ENCODE results near the gene UBA7.
"Not testable (repeated sequence)": the region's sequence is repeated elsewhere in the genome, so short reads cannot be mapped to it uniquely, and the experiment has no call there.

Gene UBA7

GRCh38 chr3:49839193-49839809, 25.5 kb upstream of the UBA7 start:
- H3K27me3 ChIP-seq (ENCODE audit: insufficient read depth, low read depth, severe bottlenecking), result no peaks in the 10 kb centered on the region
- TF ChIP-seq CTCF (IDR thresholded peaks at IDR 0.05; ENCODE audit: low read depth, low read length), result peak; percentile 82
- no peak overlapping the region for H3K4me3 ChIP-seq (ENCODE audit: low read depth, low read length)
- peaks cover 24% of the 10 kb centered on the region for H3K36me3 ChIP-seq
- H3K27ac ChIP-seq, result no peak overlapping the region
- no peaks in the 10 kb centered on the region for H3K9me3 ChIP-seq (ENCODE audit: severe bottlenecking)
- DNase-seq, result peak; percentile 71

DNA sequence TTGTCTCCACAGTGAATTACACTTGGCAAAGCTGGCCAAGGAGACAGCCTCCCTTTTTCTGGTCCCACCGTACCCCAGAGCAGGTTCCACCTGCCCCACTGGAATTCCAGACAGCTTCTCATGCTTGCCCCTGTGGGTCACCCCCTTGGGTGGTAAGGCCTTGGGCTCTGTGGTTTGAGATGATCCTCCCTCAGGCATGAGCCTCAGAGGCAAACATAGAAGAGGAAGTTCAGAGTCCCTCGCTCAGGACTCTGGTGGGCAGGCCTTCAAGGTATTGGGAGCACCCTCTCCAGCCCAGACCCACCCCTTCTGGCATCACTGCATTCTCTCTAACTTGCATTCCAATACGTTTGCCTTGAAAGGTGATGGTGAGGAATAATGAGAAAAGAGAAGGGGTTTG, 17.6 kb upstream of the UBA7 start:
- no peak for DNase-seq
- peaks cover 30% of the 10 kb centered on the region for H3K36me3 ChIP-seq
- TF ChIP-seq CTCF (IDR thresholded peaks at IDR 0.05; ENCODE audit: low read depth, low read length), result no peak

GRCh38 chr3:49826016-49826415, 12.3 kb upstream of the UBA7 start:
- Histone ChIP-seq H3K27me3 (ENCODE audit: insufficient read depth, low read depth, severe bottlenecking) (no peaks in the 10 kb centered on the region), H3K9me3 (ENCODE audit: severe bottlenecking) (no peaks in the 10 kb centered on the region), H3K27ac (no peak overlapping the region), H3K4me3 (ENCODE audit: low read depth, low read length) (no peak overlapping the region), H3K36me3 (peaks cover 16% of the 10 kb centered on the region)
- no peak for DNase-seq
- TF ChIP-seq CTCF (IDR thresholded peaks at IDR 0.05; ENCODE audit: low read depth, low read length), result no peak

More for the DNA sequence above, 17.6 kb upstream of the UBA7 start:
- Histone ChIP-seq H3K27ac (no peak overlapping the region), H3K4me3 (ENCODE audit: low read depth, low read length) (no peak overlapping the region), H3K9me3 (ENCODE audit: severe bottlenecking) (no peaks in the 10 kb centered on the region), H3K27me3 (ENCODE audit: insufficient read depth, low read depth, severe bottlenecking) (no peaks in the 10 kb centered on the region)

GRCh38 chr3:49823131-49823530, 9.4 kb upstream of the UBA7 start:
- H3K36me3 ChIP-seq; H3K27me3 ChIP-seq (ENCODE audit: insufficient read depth, low read depth, severe bottlenecking); DNase-seq: not testable (repeated sequence)

GRCh38 chr3:49812916-49813496, 747 bp downstream of the UBA7 start:
- Histone ChIP-seq H3K27ac (no peak overlapping the region), H3K9me3 (ENCODE audit: severe bottlenecking) (no peaks in the 10 kb centered on the region), H3K27me3 (ENCODE audit: insufficient read depth, low read depth, severe bottlenecking) (no peaks in the 10 kb centered on the region), H3K36me3 (no peaks in the 10 kb centered on the region), H3K4me3 (ENCODE audit: low read depth, low read length) (no peak overlapping the region)
- DNase-seq, result no peak
- no peak for TF ChIP-seq CTCF (IDR thresholded peaks at IDR 0.05; ENCODE audit: low read depth, low read length)

More at GRCh38 chr3:49823131-49823530, 9.4 kb upstream of the UBA7 start:
- H3K27ac ChIP-seq; H3K4me3 ChIP-seq (ENCODE audit: low read depth, low read length); H3K9me3 ChIP-seq (ENCODE audit: severe bottlenecking): not testable (repeated sequence)

GRCh38 chr3:49807431-49808114, 6.2 kb downstream of the UBA7 start:
- peaks cover 7% of the 10 kb centered on the region for H3K27me3 ChIP-seq (ENCODE audit: insufficient read depth, low read depth, severe bottlenecking)
- no peak for TF ChIP-seq CTCF (IDR thresholded peaks at IDR 0.05; ENCODE audit: low read depth, low read length)
- no peaks in the 10 kb centered on the region for H3K36me3 ChIP-seq
- no peak overlapping the region for H3K27ac ChIP-seq
- no peaks in the 10 kb centered on the region for H3K9me3 ChIP-seq (ENCODE audit: severe bottlenecking)
- H3K4me3 ChIP-seq (ENCODE audit: low read depth, low read length), result no peak overlapping the region
- DNase-seq, result no peak

All from WERI-Rb-1 (cell line).